Measurements from ENCODE around the gene BAIAP2. TPM values are rescaled to one million over a fixed set of nuclear protein-coding genes. Genes with fewer than 3 reads are reported as not detected.

The BAIAP2 gene
- total RNA-seq, 1 donor from 2014 or later, result 139 TPM

GRCh38 chr17:81134064-81134781 is 99.3 kb downstream of the BAIAP2 start:
- ATAC-seq, result no peak
- Histone ChIP-seq H3K36me3 (no peaks in the 10 kb centered on the region), H3K4me3 (no peak overlapping the region), H3K27me3 (no peaks in the 10 kb centered on the region), H3K27ac (no peak overlapping the region), H3K4me1 (no peaks in the 10 kb centered on the region), H3K9me3 (no peaks in the 10 kb centered on the region)
- no peak for TF ChIP-seq CTCF (IDR thresholded peaks at IDR 0.05)
- intact Hi-C loops (cut with DNase I), result no loop called here
- DNase-seq, result no peak

- no peak for DNase-seq
- Histone ChIP-seq H3K4me1 (no peaks in the 10 kb centered on the region), H3K4me3 (no peak overlapping the region), H3K27ac (no peak overlapping the region), H3K36me3 (no peaks in the 10 kb centered on the region), H3K27me3 (no peaks in the 10 kb centered on the region), H3K9me3 (no peaks in the 10 kb centered on the region)
- TF ChIP-seq CTCF (IDR thresholded peaks at IDR 0.05), result no peak
- no peak for ATAC-seq
- intact Hi-C loops (cut with DNase I), result no loop called here
Observed at GRCh38 chr17:81135505-81136278, 100.7 kb downstream of the BAIAP2 start.

- no peaks in the 10 kb centered on the region for H3K27me3 ChIP-seq
- no peaks in the 10 kb centered on the region for H3K9me3 ChIP-seq
- ATAC-seq (no peak), DNase-seq (no peak)
- TF ChIP-seq CTCF (IDR thresholded peaks at IDR 0.05), result no peak
- H3K27ac ChIP-seq, result no peak overlapping the region
- no peaks in the 10 kb centered on the region for H3K4me1 ChIP-seq
- no peak overlapping the region for H3K4me3 ChIP-seq
- intact Hi-C loops (cut with DNase I), result no loop called here
- H3K36me3 ChIP-seq, result no peaks in the 10 kb centered on the region
Observed at GRCh38 chr17:81136366-81136765, 101.4 kb downstream of the BAIAP2 start.

GRCh38 chr17:81137248-81137647 is 102.3 kb downstream of the BAIAP2 start:
- no peak for TF ChIP-seq CTCF (IDR thresholded peaks at IDR 0.05)
- ATAC-seq (no peak), DNase-seq (no peak)
- Histone ChIP-seq H3K4me1 (peaks cover under 1% of the 10 kb centered on the region), H3K36me3 (no peaks in the 10 kb centered on the region), H3K27me3 (no peaks in the 10 kb centered on the region), H3K9me3 (no peaks in the 10 kb centered on the region), H3K27ac (no peak overlapping the region), H3K4me3 (no peak overlapping the region)
- intact Hi-C loops (cut with DNase I), result no loop called here

GRCh38 chr17:81138083-81138482 is 103.1 kb downstream of the BAIAP2 start:
- ATAC-seq, result no peak

More at GRCh38 chr17:81138083-81138482, 103.1 kb downstream of the BAIAP2 start:
- intact Hi-C loops (cut with DNase I), result no loop called here
- Histone ChIP-seq H3K9me3 (no peaks in the 10 kb centered on the region), H3K4me1 (peaks cover 6% of the 10 kb centered on the region), H3K27me3 (no peaks in the 10 kb centered on the region), H3K36me3 (no peaks in the 10 kb centered on the region), H3K4me3 (no peak overlapping the region), H3K27ac (no peak overlapping the region)
- no peak for TF ChIP-seq CTCF (IDR thresholded peaks at IDR 0.05)
- DNase-seq, result no peak
